Neural progenitor cell (in vitro differentiated cells): ENCODE measurements around the gene MMS22L. TPM values are rescaled to one million over a fixed set of nuclear protein-coding genes. Genes with fewer than 3 reads are reported as not detected.

Experiments
- DNase-seq: peaks from one replicate; pipeline ENCODE4 v3.0.0-alpha.2; 2016; ENCODE audit warnings: low spot score
- H2AFZ ChIP-seq: fragments of 200-600 bp; sonication (generic); replicated peaks from 2 replicates; pipeline ENCODE4 v1.6.1; 2016; ENCODE audit warnings: antibody characterized with exemption
- H3F3A ChIP-seq: fragments of 200-600 bp; sonication (generic); 2 replicates; pipeline ENCODE4 v1.6.1; 2016; ENCODE audit warnings: antibody characterized with exemption, low read depth
- H3K27ac ChIP-seq: fragments of 200-600 bp; sonication (generic); 2 replicates; pipeline ENCODE4 v1.5.1; 2016; ENCODE audit warnings: mild to moderate bottlenecking
- H3K27me3 ChIP-seq: fragments of 200-600 bp; sonication (generic); 2 replicates; pipeline ENCODE4 v1.6.1; 2016; ENCODE audit warnings: mild to moderate bottlenecking, moderate library complexity
- H3K36me3 ChIP-seq: fragments of 200-600 bp; sonication (generic); 2 replicates; pipeline ENCODE4 v1.5.1; 2016
- H3K4me1 ChIP-seq: fragments of 200-600 bp; sonication (generic); 2 replicates; pipeline ENCODE4 v1.6.1; 2016; ENCODE audit warnings: mixed run types
- H3K4me2 ChIP-seq: fragments of 200-600 bp; sonication (generic); 2 replicates; pipeline ENCODE4 v1.6.1; 2016
- H3K4me3 ChIP-seq: fragments of 200-600 bp; sonication (generic); 2 replicates; pipeline ENCODE4 v1.5.1; 2016
- H3K79me2 ChIP-seq: fragments of 200-600 bp; sonication (generic); 2 replicates; pipeline ENCODE4 v1.6.1; 2016; ENCODE audit warnings: low read depth
- H3K9ac ChIP-seq: fragments of 200-600 bp; sonication (generic); 2 replicates; pipeline ENCODE4 v1.6.1; 2016
- H3K9me3 ChIP-seq: fragments of 200-600 bp; sonication (generic); 2 replicates; pipeline ENCODE4 v1.5.1; 2016; ENCODE audit warnings: low read depth
- H4K20me1 ChIP-seq: fragments of 200-600 bp; sonication (generic); 2 replicates; pipeline ENCODE4 v1.6.1; 2016; ENCODE audit warnings: low read depth
- H3K27ac Mint-ChIP-seq: 3 replicates; pipeline ENCODE4 v1.8.0; 2021; ENCODE audit warnings: mixed read lengths
- H3K27me3 Mint-ChIP-seq: 2 replicates; pipeline ENCODE4 v1.8.0; 2022; ENCODE audit warnings: low read depth, mild to moderate bottlenecking, inconsistent platforms, moderate library complexity, mixed read lengths; ENCODE audit not compliant: insufficient read depth
- H3K36me3 Mint-ChIP-seq: 3 replicates; pipeline ENCODE4 v1.8.0; 2021; ENCODE audit warnings: mixed read lengths
- H3K4me1 Mint-ChIP-seq: 3 replicates; pipeline ENCODE4 v1.8.0; 2021; ENCODE audit warnings: mixed read lengths
- H3K4me3 Mint-ChIP-seq: 3 replicates; pipeline ENCODE4 v1.8.0; 2021; ENCODE audit warnings: mild to moderate bottlenecking, moderate library complexity, mixed read lengths
- H3K9me3 Mint-ChIP-seq: 3 replicates; pipeline ENCODE4 v1.8.0; 2020; ENCODE audit warnings: mixed read lengths
- CTCF ChIP-seq: fragments of 200-600 bp; sonication (generic); IDR thresholded peaks from 2 replicates; pipeline ENCODE4 v1.5.1; 2017; ENCODE audit warnings: antibody characterized with exemption, mild to moderate bottlenecking
- EZH2 ChIP-seq: fragments of 200-600 bp; sonication (generic); IDR thresholded peaks from 2 replicates; pipeline ENCODE4 v1.6.1; 2017; ENCODE audit warnings: antibody characterized with exemption, mild to moderate bottlenecking, moderate library complexity
- EZH2phosphoT487 ChIP-seq: fragments of 200-600 bp; sonication (generic); IDR thresholded peaks from 2 replicates; pipeline ENCODE4 v1.6.1; 2017; ENCODE audit warnings: antibody characterized with exemption
- total RNA-seq: library from RNA; depleted of rRNA; stranded (reverse); fragments of >200 nt; gene quantifications from 2 replicates; pipeline ENCODE4 v1.2.3, GENCODE V29; 2015; ENCODE audit warnings: low replicate concordance

Gene MMS22L
- total RNA-seq, 1 donor from 2014 or later: 76.5 TPM

GRCh38 chr6:97138581-97138980 is 144.4 kb downstream of the MMS22L start:
- Histone ChIP-seq H3F3A (no peaks in the 10 kb centered on the region), H3K79me2 (no peaks in the 10 kb centered on the region), H3K4me1 (no peaks in the 10 kb centered on the region), H3K4me3 (no peak overlapping the region), H3K27me3 (no peaks in the 10 kb centered on the region), H3K36me3 (no peaks in the 10 kb centered on the region), H3K4me2 (no peak overlapping the region), H3K27ac (no peak overlapping the region), H3K9ac (no peak overlapping the region), H3K9me3 (no peaks in the 10 kb centered on the region), H4K20me1 (no peaks in the 10 kb centered on the region), H2AFZ (no peak overlapping the region)
- Mint-ChIP-seq H3K27ac (no peak overlapping the region), H3K4me1 (no peaks in the 10 kb centered on the region), H3K9me3 (no peaks in the 10 kb centered on the region), H3K27me3 (peaks cover 2% of the 10 kb centered on the region), H3K4me3 (no peak overlapping the region), H3K36me3 (no peaks in the 10 kb centered on the region)
- DNase-seq: no peak
- TF ChIP-seq CTCF (no peak), EZH2 (no peak), EZH2phosphoT487 (no peak)

- H3K4me3 Mint-ChIP-seq: no peak overlapping the region
- no peak overlapping the region for H3K4me2 ChIP-seq
- H4K20me1 ChIP-seq: no peaks in the 10 kb centered on the region
- no peaks in the 10 kb centered on the region for H3K36me3 ChIP-seq
- H3K36me3 Mint-ChIP-seq: no peaks in the 10 kb centered on the region
- TF ChIP-seq EZH2 (no peak), CTCF (no peak), EZH2phosphoT487 (no peak)
- no peak overlapping the region for H3K9ac ChIP-seq
- no peaks in the 10 kb centered on the region for H3K9me3 ChIP-seq
- no peak overlapping the region for H2AFZ ChIP-seq
- H3K4me3 ChIP-seq: no peak overlapping the region
- H3K4me1 ChIP-seq: no peaks in the 10 kb centered on the region
- no peak overlapping the region for H3K27ac Mint-ChIP-seq
- no peaks in the 10 kb centered on the region for H3K27me3 ChIP-seq
- no peak overlapping the region for H3K27ac ChIP-seq
- no peaks in the 10 kb centered on the region for H3K9me3 Mint-ChIP-seq
- H3F3A ChIP-seq: no peaks in the 10 kb centered on the region
- peaks cover 2% of the 10 kb centered on the region for H3K4me1 Mint-ChIP-seq
- no peaks in the 10 kb centered on the region for H3K79me2 ChIP-seq
- peaks cover 2% of the 10 kb centered on the region for H3K27me3 Mint-ChIP-seq
- no peak for DNase-seq
These were observed 146.2 kb downstream of the MMS22L start for GRCh38 chr6:97136626-97137358.

- Histone ChIP-seq H3F3A (no peaks in the 10 kb centered on the region), H3K4me3 (no peak overlapping the region), H4K20me1 (no peaks in the 10 kb centered on the region), H3K27me3 (no peaks in the 10 kb centered on the region), H3K9ac (no peak overlapping the region), H3K9me3 (no peaks in the 10 kb centered on the region), H3K36me3 (no peaks in the 10 kb centered on the region), H3K27ac (no peak overlapping the region), H2AFZ (no peak overlapping the region), H3K4me1 (no peaks in the 10 kb centered on the region), H3K79me2 (no peaks in the 10 kb centered on the region), H3K4me2 (no peak overlapping the region)
- Mint-ChIP-seq H3K27ac (no peak overlapping the region), H3K4me1 (peaks cover 7% of the 10 kb centered on the region), H3K36me3 (no peaks in the 10 kb centered on the region), H3K9me3 (no peaks in the 10 kb centered on the region), H3K4me3 (no peak overlapping the region), H3K27me3 (peaks cover 2% of the 10 kb centered on the region)
- TF ChIP-seq EZH2: no peak
- no peak for TF ChIP-seq CTCF
- no peak for TF ChIP-seq EZH2phosphoT487
- no peak for DNase-seq
These were observed 149.9 kb downstream of the MMS22L start for GRCh38 chr6:97133067-97133466.
